Urinary bladder (tissue), 4 donors: Measurements from ENCODE around the gene C20orf173. TPM values are rescaled to one million over a fixed set of nuclear protein-coding genes. Genes with fewer than 3 reads are reported as not detected.
A peak's percentile ranks its signal among the peaks of the same experiment; 100 is the strongest.
"Not testable (repeated sequence)": the region's sequence is repeated elsewhere in the genome, so short reads cannot be mapped to it uniquely, and the experiment has no call there.

Experiments used
- DNase-seq: peaks from one replicate; pipeline ENCODE4 v3.0.0-alpha.2; 2015; ENCODE audit errors: extremely low spot score
- H3K27ac ChIP-seq: one replicate; pipeline ENCODE4 v1.5.1; 2013; ENCODE audit warnings: low read depth, mild to moderate bottlenecking, moderate library complexity
- H3K36me3 ChIP-seq: one replicate; pipeline ENCODE4 v1.6.1; 2013; ENCODE audit warnings: mild to moderate bottlenecking, moderate library complexity; ENCODE audit not compliant: insufficient read depth
- H3K4me1 ChIP-seq: one replicate; pipeline ENCODE4 v1.6.1; 2013; ENCODE audit warnings: mild to moderate bottlenecking, moderate library complexity; ENCODE audit not compliant: insufficient read depth
- H3K4me3 ChIP-seq: one replicate; pipeline ENCODE4 v1.5.1; 2013; ENCODE audit warnings: low read depth, low read length
- WGBS: extraction: QIAGEN DNeasy Blood & Tissue Kit; methylation state at CpG from one replicate; pipeline ENCODE4 v1.1.7; 2013; 5-methylcytosine and 5-hydroxymethylcytosine counted together
- polyA plus RNA-seq: library from polyadenylated mRNA; stranded (reverse); fragments of 200-250 nt; gene quantifications from one replicate; pipeline ENCODE4 v1.2.3, GENCODE V29; 2013
- total RNA-seq: library from RNA; depleted of rRNA; stranded (reverse); fragments of >200 nt; gene quantifications from one replicate; pipeline ENCODE4 v1.2.3, GENCODE V29; 2014
- donor health status: healthy with polysubstance abuse.
- donor health status: healthy.

Gene C20orf173
- total and polyA plus RNA-seq, 2 donors: not detected

GRCh38 chr20:35541783-35542662, 12.6 kb upstream of the C20orf173 start, which contains the start of gene ERGIC3:
TSS of gene ERGIC3 (plus strand) at chr20:35542078. CDS start at chr20:35542098, 20 bp downstream.
- H3K27ac ChIP-seq: peak within 1 kb of the TSS; percentile 26
- WGBS: 4% methylated on average over 57 of the region's 57 CpGs
- peak; percentile 90 for DNase-seq
- peak within 1 kb of the TSS; percentile 85 for H3K4me3 ChIP-seq
- H3K4me1 ChIP-seq: no peaks in the 10 kb centered on the region
- no peaks in the 10 kb centered on the region for H3K36me3 ChIP-seq

GRCh38 chr20:35541118-35541782, 11.8 kb upstream of the C20orf173 start:
- Histone ChIP-seq H3K36me3 (no peaks in the 10 kb centered on the region), H3K4me3 (peak overlapping the region; percentile 85), H3K4me1 (no peaks in the 10 kb centered on the region), H3K27ac (no peak overlapping the region)
- no peak for DNase-seq
- WGBS: 25% methylated on average over 13 of the region's 13 CpGs

DNA sequence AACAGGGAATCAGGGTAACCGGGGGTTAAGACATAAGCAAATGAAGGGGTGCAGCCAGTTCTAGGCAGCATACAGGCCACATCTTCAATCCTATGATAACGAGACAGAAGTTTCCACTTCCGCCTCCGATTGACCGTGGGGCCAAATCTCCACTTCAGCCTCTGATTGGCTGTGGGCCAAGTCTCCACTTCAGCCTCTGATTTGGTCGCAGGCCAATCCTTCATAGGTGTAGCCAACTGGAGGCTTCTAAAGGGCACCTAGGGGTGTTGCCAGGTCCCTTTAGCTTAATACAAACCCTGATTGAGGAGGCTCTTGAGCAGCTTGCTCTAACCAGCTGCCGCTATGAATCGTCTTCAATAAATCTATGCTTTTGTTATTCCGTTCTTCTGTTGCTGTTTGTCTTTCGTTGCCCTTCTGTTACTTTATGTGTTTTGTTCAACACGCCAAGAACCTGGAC, 10.3 kb upstream of the C20orf173 start:
- Histone ChIP-seq H3K4me1 (no peaks in the 10 kb centered on the region), H3K4me3 (no peak overlapping the region), H3K27ac (no peak overlapping the region), H3K36me3 (no peaks in the 10 kb centered on the region)
- WGBS: 44% methylated on average over 11 of the region's 11 CpGs
- DNase-seq: no peak

DNA sequence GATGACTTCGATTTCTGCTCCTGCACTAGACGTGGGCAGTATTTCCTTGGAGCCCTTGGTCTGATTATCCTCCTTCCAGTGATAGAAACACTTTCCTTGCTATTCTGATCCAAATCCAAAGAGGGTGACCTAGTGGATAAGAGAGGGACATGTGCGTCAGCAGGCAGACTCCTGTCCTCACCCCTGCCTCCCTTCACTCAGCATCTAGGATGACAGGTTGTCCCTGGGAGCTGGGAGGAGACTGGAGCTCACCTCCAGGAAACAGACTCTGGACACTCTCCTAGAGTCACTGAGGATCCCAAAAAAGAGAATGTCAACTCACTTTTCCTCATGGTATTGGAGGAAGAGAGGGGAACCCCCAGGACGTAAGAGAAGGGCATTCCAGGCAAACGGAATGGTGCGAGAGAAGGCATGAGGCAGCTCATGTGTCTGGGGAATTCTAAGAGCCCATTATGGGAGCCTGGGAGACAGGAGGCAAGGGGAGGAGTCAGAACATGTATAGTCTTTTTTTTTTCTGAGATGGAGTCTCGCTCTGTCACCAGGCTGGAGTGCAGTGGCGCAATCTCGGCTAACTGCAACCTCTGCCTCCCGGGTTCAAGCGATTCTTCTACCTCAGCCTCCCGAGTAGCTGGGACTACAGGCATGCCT, 2.2 kb downstream of the C20orf173 start:
- WGBS: 82% methylated on average over 12 of the region's 12 CpGs
- Histone ChIP-seq H3K36me3 (no peaks in the 10 kb centered on the region), H3K4me1 (no peaks in the 10 kb centered on the region), H3K4me3 (no peak overlapping the region), H3K27ac (no peak overlapping the region)
- DNase-seq: no peak

DNA sequence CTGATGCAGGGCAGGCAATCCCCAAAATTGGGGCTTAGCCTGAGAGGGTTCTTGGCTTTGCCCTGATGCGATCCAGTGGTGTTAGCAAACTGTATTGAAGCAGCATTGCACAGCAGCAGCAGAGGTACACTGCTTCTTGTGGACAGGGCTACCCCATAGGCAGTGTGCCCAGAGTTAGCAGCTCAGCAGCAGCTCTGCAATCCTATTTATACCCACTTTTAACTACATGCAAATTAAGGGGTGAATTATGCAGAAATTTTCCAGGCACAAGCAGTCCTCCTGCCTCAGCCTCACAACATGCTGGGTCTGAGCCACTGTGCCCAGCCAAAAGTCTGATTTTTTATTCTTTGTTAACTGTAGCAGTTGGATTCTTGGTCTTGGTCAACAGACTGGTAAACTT, 3.8 kb downstream of the C20orf173 start:
- no peaks in the 10 kb centered on the region for H3K4me1 ChIP-seq
- no peak overlapping the region for H3K27ac ChIP-seq
- no peaks in the 10 kb centered on the region for H3K36me3 ChIP-seq
- no peak for DNase-seq
- WGBS: 94% methylated on average over 1 of the region's 1 CpG
- no peak overlapping the region for H3K4me3 ChIP-seq

DNA sequence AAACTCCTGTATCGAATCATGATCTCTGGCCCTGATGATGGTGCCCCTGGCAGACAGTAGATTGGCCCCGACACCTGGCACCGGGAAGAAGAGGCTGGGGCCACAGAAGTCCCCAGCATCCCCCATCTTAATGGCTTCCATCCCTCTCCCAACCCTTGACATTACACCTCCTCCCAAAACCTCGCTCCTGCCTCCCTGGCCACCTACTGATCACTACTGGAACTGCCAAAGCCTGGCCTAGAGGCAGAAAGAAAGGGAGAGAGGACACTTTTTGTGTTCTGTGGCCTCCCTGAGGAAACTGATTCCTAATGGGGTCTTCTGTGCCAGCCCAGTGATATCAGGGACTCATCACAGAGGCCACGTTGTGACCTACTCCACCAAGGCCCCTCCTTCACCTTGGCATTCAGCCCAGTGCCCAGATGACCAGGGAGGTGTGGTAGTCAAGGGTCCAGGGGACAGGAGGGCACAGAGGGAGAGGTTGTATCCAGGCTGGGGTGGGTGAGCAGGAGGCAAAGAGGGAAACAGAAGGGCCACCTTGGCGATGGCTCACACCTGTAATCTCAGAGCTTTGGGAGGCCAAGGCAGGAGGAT, 6.1 kb downstream of the C20orf173 start:
- no peak for DNase-seq
- Histone ChIP-seq H3K27ac (no peak overlapping the region), H3K36me3 (no peaks in the 10 kb centered on the region), H3K4me3 (no peak overlapping the region), H3K4me1 (no peaks in the 10 kb centered on the region)
- 72% methylated on average over 6 of the region's 6 CpGs for WGBS

- DNase-seq: no peak
- 85% methylated on average over 9 of the region's 9 CpGs for WGBS
- Histone ChIP-seq H3K4me3 (no peak overlapping the region), H3K4me1 (no peaks in the 10 kb centered on the region), H3K27ac (no peak overlapping the region), H3K36me3 (peaks cover 1% of the 10 kb centered on the region)
These were observed 10.5 kb downstream of the C20orf173 start for GRCh38 chr20:35518955-35519354.

DNA sequence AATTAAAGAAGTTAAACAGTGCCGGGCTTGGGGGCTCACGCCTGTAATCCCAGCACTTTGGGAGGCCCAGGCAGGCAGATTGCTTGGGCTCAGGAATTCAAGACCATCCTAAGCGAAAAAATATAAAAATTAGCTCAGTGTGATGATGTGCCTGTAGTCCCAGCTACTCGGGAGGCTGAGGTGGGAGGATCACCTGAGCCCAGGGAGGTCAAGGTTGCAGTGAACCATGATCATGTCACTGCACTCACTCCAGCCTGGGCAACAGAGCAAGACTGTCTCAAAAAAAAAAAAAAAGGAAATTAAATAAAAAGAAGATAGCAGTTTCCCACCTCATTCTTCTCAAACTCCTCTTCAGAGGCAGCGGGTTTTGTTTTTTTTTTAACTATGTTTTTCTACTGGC, 11.7 kb downstream of the C20orf173 start:
- not testable (repeated sequence) for H3K27ac ChIP-seq, H3K4me3 ChIP-seq, H3K4me1 ChIP-seq, H3K36me3 ChIP-seq, DNase-seq
- 93% methylated on average over 5 of the region's 5 CpGs for WGBS

DNA sequence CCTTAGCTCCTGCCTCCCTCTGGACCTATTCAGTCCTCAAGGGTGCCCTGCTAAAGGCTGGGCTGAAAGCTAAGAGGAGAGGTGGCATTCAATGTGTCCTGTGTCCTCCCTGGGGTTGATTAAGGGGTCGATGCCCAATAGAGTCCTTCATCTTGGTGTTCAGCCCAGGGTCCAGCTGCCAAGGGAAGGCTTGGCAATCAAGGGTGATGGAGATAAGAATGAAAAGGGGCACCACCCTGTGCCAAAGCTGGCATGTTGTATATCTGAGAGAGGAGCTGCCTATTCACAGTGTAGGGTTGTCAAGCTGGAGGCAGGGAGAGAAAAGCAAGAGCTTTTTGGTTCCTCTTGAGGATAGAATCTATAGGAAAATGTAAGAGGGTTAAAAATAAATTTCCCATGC, 12.3 kb downstream of the C20orf173 start:
- 84% methylated on average over 1 of the region's 1 CpG for WGBS
- no peak overlapping the region for H3K27ac ChIP-seq
- H3K36me3 ChIP-seq: peaks cover 3% of the 10 kb centered on the region

GRCh38 chr20:35515949-35516645, 13.4 kb downstream of the C20orf173 start:
- Histone ChIP-seq H3K36me3 (peaks cover 3% of the 10 kb centered on the region), H3K4me1 (no peaks in the 10 kb centered on the region), H3K27ac (no peak overlapping the region), H3K4me3 (no peak overlapping the region)
- WGBS: 71% methylated on average over 3 of the region's 3 CpGs
- DNase-seq: no peak

More for the DNA sequence above, 12.3 kb downstream of the C20orf173 start:
- Histone ChIP-seq H3K4me3 (no peak overlapping the region), H3K4me1 (no peaks in the 10 kb centered on the region)
- no peak for DNase-seq

- Histone ChIP-seq H3K36me3 (peaks cover 3% of the 10 kb centered on the region), H3K4me1 (no peaks in the 10 kb centered on the region), H3K27ac (no peak overlapping the region), H3K4me3 (no peak overlapping the region)
- 96% methylated on average over 4 of the region's 4 CpGs for WGBS
- no peak for DNase-seq
These were observed 14.1 kb downstream of the C20orf173 start for GRCh38 chr20:35515341-35515740.

DNA sequence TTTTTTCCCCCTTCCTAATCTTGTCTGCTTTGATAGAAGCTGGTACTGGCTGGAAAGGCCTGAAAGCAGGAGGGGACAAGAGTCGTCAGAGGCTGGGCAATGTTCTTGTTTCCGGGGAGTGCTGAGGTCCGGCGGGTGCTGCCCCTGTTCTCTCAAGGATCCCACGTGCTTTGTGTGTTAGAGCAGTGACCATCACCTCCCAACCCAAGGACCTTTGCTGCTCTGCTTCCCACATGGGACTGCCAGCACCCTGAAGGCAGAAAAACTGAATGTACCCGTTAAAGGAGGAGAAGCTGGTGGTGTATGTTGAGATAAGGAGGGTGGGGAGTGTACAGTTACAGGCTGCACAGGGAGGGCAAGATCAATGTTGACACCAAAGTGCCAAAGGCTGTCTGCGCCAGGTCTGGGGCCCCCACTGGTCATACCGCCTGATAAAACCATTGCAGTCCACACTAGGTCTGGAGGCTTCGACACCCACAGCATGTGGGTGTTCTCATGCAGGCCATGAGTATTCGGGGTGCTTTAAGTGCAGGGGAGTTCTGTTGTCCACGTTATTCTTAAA, 15.0 kb downstream of the C20orf173 start:
- peaks cover 7% of the 10 kb centered on the region for H3K36me3 ChIP-seq
- H3K4me1 ChIP-seq: no peaks in the 10 kb centered on the region
- no peak for DNase-seq
- 81% methylated on average over 11 of the region's 11 CpGs for WGBS
- H3K27ac ChIP-seq: no peak overlapping the region
- no peak overlapping the region for H3K4me3 ChIP-seq
